ENCODE measurements around the gene SDCCAG8. TPM values are rescaled to one million over a fixed set of nuclear protein-coding genes. Genes with fewer than 3 reads are reported as not detected.
"Not testable (repeated sequence)": the region's sequence is repeated elsewhere in the genome, so short reads cannot be mapped to it uniquely, and the experiment has no call there.

SDCCAG8 gene
- total RNA-seq, result 10 to 100 TPM; 17.5 to 37.6 (median 21.7) TPM

DNA sequence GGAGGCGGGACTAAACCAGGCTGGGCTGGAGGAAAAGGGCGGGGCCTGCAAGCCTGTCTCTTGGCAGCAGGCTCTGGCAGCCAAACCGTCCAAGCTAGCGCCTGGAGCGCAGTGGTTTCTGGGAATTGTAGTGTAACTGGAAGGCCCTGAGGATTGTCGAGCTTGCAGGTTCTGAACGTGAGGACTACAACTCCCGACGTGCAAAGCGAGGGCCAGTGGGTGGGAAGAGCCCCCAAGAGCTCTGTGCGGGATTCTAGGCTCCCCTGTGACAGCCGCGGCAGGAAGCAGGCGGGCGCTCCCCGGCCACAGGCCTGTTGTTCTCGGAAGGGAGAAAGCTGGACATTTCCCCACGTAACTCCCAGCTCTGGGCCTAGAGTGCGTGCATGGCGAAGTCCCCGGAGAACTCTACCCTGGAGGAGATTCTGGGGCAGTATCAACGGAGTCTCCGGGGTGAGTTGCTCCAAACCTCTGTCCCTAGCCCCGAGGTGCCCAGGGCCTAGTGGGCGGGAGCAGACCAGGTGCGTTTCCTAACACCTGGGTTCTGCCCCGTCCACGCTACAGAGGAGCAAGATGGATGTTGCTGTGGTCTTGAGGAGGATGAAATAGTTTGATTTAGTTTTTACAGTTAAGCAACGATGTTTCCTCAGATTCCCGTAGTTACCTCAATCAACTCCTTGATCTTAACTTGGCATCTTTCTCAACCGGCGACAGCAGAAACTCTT is at the start of gene SDCCAG8:
Gene SDCCAG8 (plus strand): TSS at position 251 of the 722 bp plus-strand sequence. CDS start 133 bp downstream, at position 384.
- H3K36me3 ChIP-seq, result no peaks in the 10 kb centered on the region
- H3K27me3 ChIP-seq, result no peaks in the 10 kb centered on the region
- DNase-seq, result peak; percentile 83
- peaks cover 8 to 75% (median 12%) of the 10 kb centered on the region in 3 donors for H3K4me1 ChIP-seq
- WGBS, 2 donors, result 0 to 1% methylated on average over 19 to 20 of the region's 32 CpGs
- no peaks in the 10 kb centered on the region for H3K9me3 ChIP-seq
- intact Hi-C loops (cut with DNase I), result no loop called here
- peak in 2 of 4 donors; percentile 61 to 87 for TF ChIP-seq POLR2A (IDR thresholded peaks at IDR 0.05)
- TF ChIP-seq, protein P1, sequence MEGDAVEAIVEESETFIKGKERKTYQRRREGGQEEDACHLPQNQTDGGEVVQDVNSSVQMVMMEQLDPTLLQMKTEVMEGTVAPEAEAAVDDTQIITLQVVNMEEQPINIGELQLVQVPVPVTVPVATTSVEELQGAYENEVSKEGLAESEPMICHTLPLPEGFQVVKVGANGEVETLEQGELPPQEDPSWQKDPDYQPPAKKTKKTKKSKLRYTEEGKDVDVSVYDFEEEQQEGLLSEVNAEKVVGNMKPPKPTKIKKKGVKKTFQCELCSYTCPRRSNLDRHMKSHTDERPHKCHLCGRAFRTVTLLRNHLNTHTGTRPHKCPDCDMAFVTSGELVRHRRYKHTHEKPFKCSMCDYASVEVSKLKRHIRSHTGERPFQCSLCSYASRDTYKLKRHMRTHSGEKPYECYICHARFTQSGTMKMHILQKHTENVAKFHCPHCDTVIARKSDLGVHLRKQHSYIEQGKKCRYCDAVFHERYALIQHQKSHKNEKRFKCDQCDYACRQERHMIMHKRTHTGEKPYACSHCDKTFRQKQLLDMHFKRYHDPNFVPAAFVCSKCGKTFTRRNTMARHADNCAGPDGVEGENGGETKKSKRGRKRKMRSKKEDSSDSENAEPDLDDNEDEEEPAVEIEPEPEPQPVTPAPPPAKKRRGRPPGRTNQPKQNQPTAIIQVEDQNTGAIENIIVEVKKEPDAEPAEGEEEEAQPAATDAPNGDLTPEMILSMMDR (IDR thresholded peaks at IDR 0.05), result no peak
- H3K4me3 ChIP-seq, result peak within 1 kb of the TSS; percentile 79 to 90 (median 87)
- peak within 1 kb of the TSS; percentile 95 to 98 (median 96) for H3K27ac ChIP-seq

DNA sequence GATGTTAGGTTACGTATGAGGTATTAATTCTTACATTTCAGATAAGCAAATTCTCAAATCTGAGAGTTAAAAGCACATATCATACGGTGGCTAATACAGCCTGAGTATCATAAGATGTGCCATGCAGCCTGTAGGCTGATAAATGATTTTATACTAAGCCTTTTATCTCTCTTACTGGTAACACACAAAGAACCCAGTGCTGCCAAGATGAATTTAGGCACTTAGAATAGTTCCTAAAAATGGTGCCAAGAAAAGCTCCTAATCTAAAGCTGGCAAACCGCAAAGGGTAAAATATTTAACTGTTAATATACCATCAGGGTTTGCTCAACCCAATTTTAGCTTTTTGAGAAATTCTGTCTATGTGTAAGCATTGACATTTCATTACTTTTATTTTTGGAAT is 43.9 kb upstream of the SDCCAG8 start:
- H3K4me3 ChIP-seq; intact Hi-C loops (cut with DNase I); H3K36me3 ChIP-seq; H3K27ac ChIP-seq; H3K9me3 ChIP-seq; H3K27me3 ChIP-seq; H3K4me1 ChIP-seq; DNase-seq: not testable (repeated sequence)
- 29 to 47% methylated on average over 3 of the region's 3 CpGs for WGBS, 2 donors

DNA sequence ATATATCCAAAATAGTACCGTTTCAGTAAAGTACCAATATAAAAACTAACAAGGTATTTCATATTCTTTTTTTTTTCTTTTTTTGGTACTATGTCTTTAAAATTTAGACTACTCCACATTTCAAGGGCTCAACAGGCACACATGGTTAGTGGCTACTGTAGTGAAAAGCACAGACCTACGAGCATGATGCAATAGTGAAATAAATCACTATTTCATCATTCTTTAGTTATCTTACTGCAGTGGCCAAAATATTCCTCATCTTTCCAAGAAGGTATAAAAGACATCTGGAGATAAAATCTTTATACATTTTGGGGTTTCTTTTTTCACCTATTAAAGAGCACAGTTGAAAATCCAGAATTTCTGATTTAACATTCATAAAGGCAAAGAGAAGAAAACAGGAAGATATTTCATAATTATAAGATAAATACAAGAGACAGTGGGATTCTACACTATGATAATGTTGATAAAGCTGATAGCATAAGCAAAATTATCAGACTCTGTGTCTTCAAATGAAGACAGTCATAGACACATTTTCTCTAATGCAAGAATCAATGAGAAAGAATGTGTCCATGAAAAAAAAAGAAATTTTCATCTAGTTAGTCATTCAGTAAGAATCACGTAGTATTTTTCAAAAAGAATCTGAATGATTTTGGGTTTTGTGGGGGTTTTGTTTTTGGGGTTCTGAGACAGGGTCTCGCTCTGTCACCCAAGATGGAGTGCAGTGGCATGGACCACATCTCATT is 42.6 kb upstream of the SDCCAG8 start:
- H3K27me3 ChIP-seq, result no peaks in the 10 kb centered on the region
- intact Hi-C loops (cut with DNase I), result no loop called here
- peaks cover 0 to 5% (median 0%) of the 10 kb centered on the region in 3 donors for H3K4me1 ChIP-seq
- peaks cover 0 to 2% (median 0%) of the 10 kb centered on the region in 3 donors for H3K36me3 ChIP-seq
- H3K4me3 ChIP-seq, result no peak overlapping the region
- no peaks in the 10 kb centered on the region for H3K9me3 ChIP-seq
- TF ChIP-seq POLR2A (IDR thresholded peaks at IDR 0.05), result no peak
- TF ChIP-seq, protein P1 (IDR thresholded peaks at IDR 0.05), result no peak
- 68 to 70% methylated on average over 4 of the region's 4 CpGs for WGBS, 2 donors
- no peak overlapping the region for H3K27ac ChIP-seq
- no peak for DNase-seq

DNA sequence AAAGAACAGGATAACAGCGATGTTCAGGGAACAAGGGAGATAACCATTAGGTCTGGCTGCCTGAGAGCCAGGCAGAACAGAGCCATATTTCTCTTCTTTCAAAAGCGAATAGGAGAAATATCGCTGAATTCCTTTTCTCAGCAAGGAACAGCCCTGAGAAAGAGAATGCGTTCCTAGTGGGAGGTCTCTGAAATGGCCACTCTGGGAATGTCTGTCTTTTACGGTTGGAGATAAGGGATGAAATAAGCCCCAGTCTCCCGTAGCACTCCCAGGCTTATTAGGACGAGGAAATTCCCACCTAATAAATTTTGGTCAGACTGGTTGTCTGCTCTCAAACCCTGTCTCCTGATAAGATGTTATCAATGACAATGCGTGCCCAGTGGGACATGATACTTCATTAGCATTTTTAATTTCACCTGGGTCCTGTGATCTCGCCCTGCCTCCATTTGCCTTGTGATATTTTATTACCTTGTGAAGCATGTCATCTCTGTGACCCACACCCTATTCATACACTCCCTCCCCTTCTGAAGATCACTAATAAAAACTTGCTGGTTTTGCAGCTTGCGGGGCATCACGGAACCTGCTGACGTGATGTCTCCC is 40.5 kb upstream of the SDCCAG8 start:
- WGBS, 2 donors, result 84 to 93% methylated on average over 12 of the region's 12 CpGs
- intact Hi-C loops (cut with DNase I); H3K4me1 ChIP-seq; H3K27me3 ChIP-seq; H3K9me3 ChIP-seq; DNase-seq; H3K4me3 ChIP-seq; H3K27ac ChIP-seq: not testable (repeated sequence)
- H3K36me3 ChIP-seq, result peaks cover 0 to 17% (median 0%) of the 10 kb centered on the region in 3 donors

DNA sequence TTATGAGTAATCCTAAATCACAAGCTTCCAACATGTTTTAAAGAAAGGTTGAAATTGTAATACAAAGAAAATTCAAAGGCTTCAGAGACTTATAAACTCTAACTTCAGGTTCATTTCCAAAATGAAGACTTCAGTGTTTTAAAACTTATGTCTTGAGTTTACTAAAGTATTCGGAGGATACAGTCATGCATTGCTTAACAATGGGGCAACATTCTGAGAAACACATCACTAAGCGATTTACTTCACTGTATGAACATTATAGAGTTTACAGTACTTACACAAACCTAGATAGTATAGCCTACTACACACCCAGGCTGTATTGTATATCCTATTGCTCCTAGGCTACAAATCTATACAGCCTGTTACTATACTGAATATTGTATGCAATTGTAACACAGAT is 39.1 kb upstream of the SDCCAG8 start:
- Histone ChIP-seq H3K9me3 (no peaks in the 10 kb centered on the region), H3K36me3 (peaks cover 0 to 31% (median 3%) of the 10 kb centered on the region in 3 donors), H3K27ac (no peak overlapping the region), H3K4me1 (peaks cover 0 to 5% (median 0%) of the 10 kb centered on the region in 3 donors), H3K4me3 (no peak overlapping the region), H3K27me3 (no peaks in the 10 kb centered on the region)
- TF ChIP-seq, protein P1 (IDR thresholded peaks at IDR 0.05), result no peak
- TF ChIP-seq POLR2A (IDR thresholded peaks at IDR 0.05), result no peak
- 86 to 91% methylated on average over 2 of the region's 2 CpGs for whole genome bisulfite sequencing, 2 donors
- intact Hi-C loops (cut with DNase I), result no loop called here
- DNase-seq, result no peak

DNA sequence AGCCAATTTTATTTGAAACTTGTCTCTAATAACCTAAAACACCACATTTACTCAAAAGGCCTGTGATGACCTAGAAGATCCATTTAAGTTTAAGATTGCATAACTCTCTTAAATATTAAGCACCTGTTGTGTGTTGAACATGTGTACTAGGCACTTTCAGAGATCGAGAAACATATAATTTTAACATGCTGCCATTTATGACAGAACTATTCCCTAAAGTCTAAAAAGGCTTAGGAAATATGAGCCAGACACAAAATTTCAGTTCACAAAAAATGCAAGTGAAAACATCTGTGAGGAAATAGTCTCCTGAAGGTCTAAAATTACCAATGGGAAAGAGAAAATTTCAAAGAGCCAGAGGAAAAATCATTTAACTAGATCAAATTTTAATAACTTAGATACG is 38.5 kb upstream of the SDCCAG8 start:
- 82 to 83% methylated on average over 2 of the region's 2 CpGs for WGBS, 2 donors
- DNase-seq, result no peak
- H3K4me3 ChIP-seq, result no peak overlapping the region
- no peaks in the 10 kb centered on the region for H3K27me3 ChIP-seq
- no peaks in the 10 kb centered on the region for H3K9me3 ChIP-seq
- intact Hi-C loops (cut with DNase I), result no loop called here
- no peaks in the 10 kb centered on the region for H3K4me1 ChIP-seq
- TF ChIP-seq, protein P1 (IDR thresholded peaks at IDR 0.05), result no peak
- TF ChIP-seq POLR2A (IDR thresholded peaks at IDR 0.05), result no peak
- H3K27ac ChIP-seq, result no peak overlapping the region
- peaks cover 0 to 37% (median 3%) of the 10 kb centered on the region in 3 donors for H3K36me3 ChIP-seq

Measured in esophagus squamous epithelium (tissue), 5 donors.